Activated T-cell treated with anti-CD3 and anti-CD28 coated beads, Interleukin-2, amount 50 U/mL, for 72 hours (primary cell): ENCODE data around the gene RBBP5. TPM values are rescaled to one million over a fixed set of nuclear protein-coding genes. Genes with fewer than 3 reads are reported as not detected.

Experiments
- ATAC-seq, 2 donors: fragments of 150-1000 bp; cut with Tn5 transposase; replicated peaks in 1 of 2; 2 replicates each; pipeline ENCODE4 v1.10.0; 2021; ENCODE audit warnings: moderate library complexity in 2 of 2, mild to moderate bottlenecking in 1 of 2
- DNase-seq, 2 donors: peaks; one replicate each; pipeline ENCODE4 v3.0.0; 2021 to 2022; ENCODE audit warnings: mixed read lengths in 1 of 2
- H3K27ac Mint-ChIP-seq: one replicate; pipeline ENCODE4 v1.8.0; 2022; ENCODE audit warnings: mild to moderate bottlenecking, moderate library complexity, mixed read lengths
- H3K27me3 Mint-ChIP-seq: one replicate; pipeline ENCODE4 v1.8.0; 2022; ENCODE audit warnings: low read depth, mixed read lengths
- H3K36me3 Mint-ChIP-seq, 2 donors: one replicate each; pipeline ENCODE4 v1.8.0; 2022; ENCODE audit warnings: mixed read lengths in 2 of 2, mild to moderate bottlenecking in 1 of 2; ENCODE audit not compliant: insufficient read depth in 2 of 2
- H3K4me1 Mint-ChIP-seq: one replicate; pipeline ENCODE4 v1.8.0; 2022; ENCODE audit warnings: low read depth, mixed read lengths
- H3K4me3 Mint-ChIP-seq, 2 donors: one replicate each; pipeline ENCODE4 v1.8.0; 2022; ENCODE audit warnings: mild to moderate bottlenecking in 2 of 2, mixed read lengths in 2 of 2, moderate library complexity in 2 of 2
- H3K9me3 Mint-ChIP-seq, 2 donors: one replicate each; pipeline ENCODE4 v1.8.0; 2022; ENCODE audit warnings: mixed read lengths in 2 of 2
- total RNA-seq, 2 donors: library from RNA; stranded (reverse); gene quantifications; one replicate each; pipeline ENCODE4 v1.2.3, GENCODE V29; 2022

RBBP5 gene
- total RNA-seq, 2 donors from 2014 or later: 19.9 to 28.4 TPM

- no peaks in the 10 kb centered on the region for H3K4me1 Mint-ChIP-seq
- no peaks in the 10 kb centered on the region for H3K9me3 Mint-ChIP-seq
- no peak for DNase-seq
- no peak overlapping the region for H3K27ac Mint-ChIP-seq
- H3K4me3 Mint-ChIP-seq: no peak overlapping the region
- ATAC-seq: no peak
- H3K36me3 Mint-ChIP-seq: no peaks in the 10 kb centered on the region
- no peaks in the 10 kb centered on the region for H3K27me3 Mint-ChIP-seq
Measured at GRCh38 chr1:205067031-205067430, 54.7 kb downstream of the RBBP5 start.

- Mint-ChIP-seq H3K9me3 (no peaks in the 10 kb centered on the region), H3K4me3 (no peak overlapping the region), H3K27me3 (no peaks in the 10 kb centered on the region), H3K36me3 (no peaks in the 10 kb centered on the region), H3K4me1 (no peaks in the 10 kb centered on the region), H3K27ac (no peak overlapping the region)
- DNase-seq (no peak), ATAC-seq (no peak)
Measured at GRCh38 chr1:205066141-205066818, 55.5 kb downstream of the RBBP5 start.

DNA sequence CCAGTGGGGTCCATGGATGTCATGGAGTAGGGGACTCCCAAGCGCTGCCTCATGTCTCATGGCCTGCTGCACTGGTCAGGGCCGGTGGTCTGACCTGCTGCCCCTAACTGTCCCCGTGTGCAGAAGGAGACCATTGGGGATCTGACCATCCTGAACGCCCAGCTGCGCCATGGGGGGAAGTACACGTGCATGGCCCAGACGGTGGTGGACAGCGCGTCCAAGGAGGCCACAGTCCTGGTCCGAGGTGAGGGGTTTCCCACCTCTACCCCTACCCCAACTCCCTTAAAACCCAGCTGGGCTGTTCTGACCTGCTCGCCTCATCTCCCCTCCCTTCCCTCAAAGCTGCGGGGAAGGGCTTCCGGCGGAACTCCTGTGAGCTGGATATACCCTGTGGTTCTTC lies 56.1 kb downstream of the RBBP5 start:
- no peaks in the 10 kb centered on the region for H3K9me3 Mint-ChIP-seq
- no peak overlapping the region for H3K27ac Mint-ChIP-seq
- no peaks in the 10 kb centered on the region for H3K4me1 Mint-ChIP-seq
- H3K4me3 Mint-ChIP-seq: no peak overlapping the region
- no peak for DNase-seq
- no peaks in the 10 kb centered on the region for H3K27me3 Mint-ChIP-seq
- no peak for ATAC-seq
- H3K36me3 Mint-ChIP-seq: no peaks in the 10 kb centered on the region

- Mint-ChIP-seq H3K4me1 (no peaks in the 10 kb centered on the region), H3K4me3 (no peak overlapping the region), H3K36me3 (no peaks in the 10 kb centered on the region), H3K27ac (no peak overlapping the region), H3K9me3 (no peaks in the 10 kb centered on the region), H3K27me3 (no peaks in the 10 kb centered on the region)
- ATAC-seq (no peak), DNase-seq (no peak)
Measured at GRCh38 chr1:205064741-205065316, 56.9 kb downstream of the RBBP5 start.

GRCh38 chr1:205064301-205064700 lies 57.5 kb downstream of the RBBP5 start:
- Mint-ChIP-seq H3K4me3 (no peak overlapping the region), H3K4me1 (no peaks in the 10 kb centered on the region), H3K9me3 (no peaks in the 10 kb centered on the region), H3K27me3 (no peaks in the 10 kb centered on the region), H3K36me3 (no peaks in the 10 kb centered on the region), H3K27ac (no peak overlapping the region)
- DNase-seq: no peak
- no peak for ATAC-seq

DNA sequence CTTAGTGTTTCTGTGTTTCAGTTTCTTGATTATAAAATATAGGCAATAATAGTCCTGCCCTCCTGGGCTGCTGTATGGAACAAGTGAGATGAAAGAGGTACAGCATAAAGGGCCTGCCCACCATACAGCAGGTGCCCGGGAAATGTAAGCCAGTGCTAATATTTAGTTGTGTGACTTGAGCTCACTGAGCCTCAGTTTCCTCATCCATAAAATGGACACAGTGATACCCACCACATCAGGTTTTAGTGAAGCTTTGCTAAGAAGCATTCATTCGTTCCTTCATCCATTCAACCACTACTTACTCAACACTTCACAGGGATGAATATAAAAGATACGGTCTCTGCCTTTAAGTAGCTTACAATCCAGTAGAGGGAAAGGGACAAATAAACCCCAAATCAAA lies 58.9 kb downstream of the RBBP5 start:
- Mint-ChIP-seq H3K4me3 (no peak overlapping the region), H3K9me3 (no peaks in the 10 kb centered on the region), H3K27ac (no peak overlapping the region), H3K4me1 (no peaks in the 10 kb centered on the region), H3K36me3 (no peaks in the 10 kb centered on the region), H3K27me3 (no peaks in the 10 kb centered on the region)
- DNase-seq: no peak
- ATAC-seq: no peak

GRCh38 chr1:205062319-205062718 lies 59.5 kb downstream of the RBBP5 start:
- H3K9me3 Mint-ChIP-seq: no peaks in the 10 kb centered on the region
- DNase-seq (no peak), ATAC-seq (no peak)
- H3K27me3 Mint-ChIP-seq: no peaks in the 10 kb centered on the region
- H3K4me1 Mint-ChIP-seq: no peaks in the 10 kb centered on the region
- no peaks in the 10 kb centered on the region for H3K36me3 Mint-ChIP-seq
- H3K4me3 Mint-ChIP-seq: no peak overlapping the region
- H3K27ac Mint-ChIP-seq: no peak overlapping the region

GRCh38 chr1:205061665-205062069 lies 60.1 kb downstream of the RBBP5 start:
- peak; percentile 54 to 56 for ATAC-seq
- Mint-ChIP-seq H3K36me3 (no peaks in the 10 kb centered on the region), H3K9me3 (no peaks in the 10 kb centered on the region), H3K4me3 (no peak overlapping the region), H3K4me1 (no peaks in the 10 kb centered on the region), H3K27me3 (no peaks in the 10 kb centered on the region), H3K27ac (no peak overlapping the region)
- peak; percentile 76 to 78 for DNase-seq

GRCh38 chr1:205061227-205061626 lies 60.6 kb downstream of the RBBP5 start:
- peak in 1 of 2 donors; percentile 28 for ATAC-seq
- no peak for DNase-seq

GRCh38 chr1:205060746-205061145 lies 61.0 kb downstream of the RBBP5 start:
- H3K9me3 Mint-ChIP-seq: no peaks in the 10 kb centered on the region
- no peaks in the 10 kb centered on the region for H3K36me3 Mint-ChIP-seq
- DNase-seq (no peak), ATAC-seq (no peak)
- H3K27ac Mint-ChIP-seq: no peak overlapping the region
- H3K4me1 Mint-ChIP-seq: no peaks in the 10 kb centered on the region
- H3K4me3 Mint-ChIP-seq: no peak overlapping the region
- no peaks in the 10 kb centered on the region for H3K27me3 Mint-ChIP-seq

More at GRCh38 chr1:205061227-205061626, 60.6 kb downstream of the RBBP5 start:
- Mint-ChIP-seq H3K27ac (no peak overlapping the region), H3K27me3 (no peaks in the 10 kb centered on the region), H3K36me3 (no peaks in the 10 kb centered on the region), H3K4me3 (no peak overlapping the region), H3K4me1 (no peaks in the 10 kb centered on the region), H3K9me3 (no peaks in the 10 kb centered on the region)

GRCh38 chr1:205059660-205060059 lies 62.1 kb downstream of the RBBP5 start:
- no peak for ATAC-seq
- Mint-ChIP-seq H3K9me3 (no peaks in the 10 kb centered on the region), H3K27ac (no peak overlapping the region), H3K4me1 (no peaks in the 10 kb centered on the region), H3K27me3 (no peaks in the 10 kb centered on the region), H3K4me3 (no peak overlapping the region), H3K36me3 (no peaks in the 10 kb centered on the region)
- DNase-seq: no peak

DNA sequence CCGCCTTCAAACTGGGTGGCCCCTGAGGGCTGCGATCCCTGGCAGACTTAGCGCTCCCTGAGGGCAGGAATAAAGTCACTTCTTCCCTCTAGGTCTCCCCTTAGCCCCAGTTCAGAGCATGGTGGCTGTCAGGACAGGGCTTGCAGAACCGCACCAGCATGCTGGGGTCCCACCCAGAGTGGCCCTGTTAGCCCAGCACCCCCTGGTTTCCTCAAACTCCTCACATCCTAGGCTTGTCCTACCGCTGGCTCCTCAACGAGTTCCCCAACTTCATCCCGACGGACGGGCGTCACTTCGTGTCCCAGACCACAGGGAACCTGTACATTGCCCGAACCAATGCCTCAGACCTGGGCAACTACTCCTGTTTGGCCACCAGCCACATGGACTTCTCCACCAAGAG lies 62.9 kb downstream of the RBBP5 start:
- no peaks in the 10 kb centered on the region for H3K36me3 Mint-ChIP-seq
- H3K27ac Mint-ChIP-seq: no peak overlapping the region
- H3K4me3 Mint-ChIP-seq: no peak overlapping the region
- no peak for ATAC-seq
- DNase-seq: no peak
- no peaks in the 10 kb centered on the region for H3K27me3 Mint-ChIP-seq
- H3K4me1 Mint-ChIP-seq: no peaks in the 10 kb centered on the region
- no peaks in the 10 kb centered on the region for H3K9me3 Mint-ChIP-seq

DNA sequence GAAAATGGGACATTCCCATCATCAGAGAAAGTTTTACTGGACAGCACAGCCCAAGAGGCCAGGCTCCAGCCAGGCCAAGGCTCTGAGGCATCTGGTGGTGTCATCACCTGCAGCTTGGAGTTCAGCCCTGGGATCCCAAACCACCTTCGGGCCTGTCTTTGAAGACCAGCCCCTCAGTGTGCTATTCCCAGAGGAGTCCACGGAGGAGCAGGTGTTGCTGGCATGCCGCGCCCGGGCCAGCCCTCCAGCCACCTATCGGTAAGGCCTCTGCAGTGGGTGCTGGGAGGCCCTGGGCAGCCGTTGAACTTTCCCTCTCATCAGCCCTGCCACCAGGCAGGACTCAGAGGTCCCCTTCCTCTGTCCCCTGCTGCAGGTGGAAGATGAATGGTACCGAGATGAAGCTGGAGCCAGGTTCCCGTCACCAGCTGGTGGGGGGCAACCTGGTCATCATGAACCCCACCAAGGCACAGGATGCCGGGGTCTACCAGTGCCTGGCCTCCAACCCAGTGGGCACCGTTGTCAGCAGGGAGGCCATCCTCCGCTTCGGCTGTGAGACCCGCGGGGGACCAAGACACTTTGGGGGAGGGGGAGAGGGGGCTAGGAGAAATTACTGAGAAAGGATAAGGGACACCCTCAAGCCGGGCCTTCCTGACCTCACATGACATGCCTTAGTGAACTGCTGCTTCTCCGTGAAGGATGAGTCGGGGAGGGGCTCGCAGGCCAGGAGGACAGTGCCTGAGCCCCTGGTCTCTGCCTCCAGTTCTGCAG lies 63.8 kb downstream of the RBBP5 start:
- no peak for DNase-seq
- no peaks in the 10 kb centered on the region for H3K27me3 Mint-ChIP-seq
- H3K27ac Mint-ChIP-seq: no peak overlapping the region
- ATAC-seq: no peak
- H3K4me1 Mint-ChIP-seq: no peaks in the 10 kb centered on the region
- H3K36me3 Mint-ChIP-seq: no peaks in the 10 kb centered on the region
- H3K4me3 Mint-ChIP-seq: no peak overlapping the region
- no peaks in the 10 kb centered on the region for H3K9me3 Mint-ChIP-seq
